ENCODE data around the gene OSBPL2. TPM values are rescaled to one million over a fixed set of nuclear protein-coding genes. Genes with fewer than 3 reads are reported as not detected.

Gene OSBPL2
- total RNA-seq, 1 experiment from 2014 or later = 49.5 TPM

DNA sequence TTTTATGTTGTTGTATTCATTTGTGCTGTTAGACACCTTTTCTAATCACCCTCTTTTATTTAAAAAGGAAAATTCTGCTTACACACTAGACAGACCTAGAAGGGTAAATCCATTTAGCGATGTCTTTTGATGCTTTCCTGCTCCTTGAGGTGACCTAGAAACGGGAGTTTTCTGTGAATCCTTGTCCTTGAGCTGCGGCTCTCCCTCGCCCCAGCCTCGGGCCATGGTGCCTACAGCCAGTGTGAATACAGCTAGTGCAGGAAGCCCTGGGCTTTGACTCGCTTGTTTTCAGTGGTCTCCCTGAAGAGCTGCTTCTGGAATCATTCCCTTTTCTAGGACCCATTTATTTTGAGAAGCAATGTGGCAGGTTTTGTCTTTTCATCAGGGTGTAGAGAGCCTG, 46.8 kb downstream of the OSBPL2 start (continued):
- TF ChIP-seq, protein P1, sequence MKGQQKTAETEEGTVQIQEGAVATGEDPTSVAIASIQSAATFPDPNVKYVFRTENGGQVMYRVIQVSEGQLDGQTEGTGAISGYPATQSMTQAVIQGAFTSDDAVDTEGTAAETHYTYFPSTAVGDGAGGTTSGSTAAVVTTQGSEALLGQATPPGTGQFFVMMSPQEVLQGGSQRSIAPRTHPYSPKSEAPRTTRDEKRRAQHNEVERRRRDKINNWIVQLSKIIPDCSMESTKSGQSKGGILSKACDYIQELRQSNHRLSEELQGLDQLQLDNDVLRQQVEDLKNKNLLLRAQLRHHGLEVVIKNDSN (CRISPR knock-in tag; IDR thresholded peaks at IDR 0.05) = no peak
- TF ChIP-seq, protein P2, sequence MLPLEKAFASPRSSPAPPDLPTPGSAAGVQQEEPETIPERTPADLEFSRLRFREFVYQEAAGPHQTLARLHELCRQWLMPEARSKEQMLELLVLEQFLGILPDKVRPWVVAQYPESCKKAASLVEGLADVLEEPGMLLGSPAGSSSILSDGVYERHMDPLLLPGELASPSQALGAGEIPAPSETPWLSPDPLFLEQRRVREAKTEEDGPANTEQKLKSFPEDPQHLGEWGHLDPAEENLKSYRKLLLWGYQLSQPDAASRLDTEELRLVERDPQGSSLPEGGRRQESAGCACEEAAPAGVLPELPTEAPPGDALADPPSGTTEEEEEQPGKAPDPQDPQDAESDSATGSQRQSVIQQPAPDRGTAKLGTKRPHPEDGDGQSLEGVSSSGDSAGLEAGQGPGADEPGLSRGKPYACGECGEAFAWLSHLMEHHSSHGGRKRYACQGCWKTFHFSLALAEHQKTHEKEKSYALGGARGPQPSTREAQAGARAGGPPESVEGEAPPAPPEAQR (CRISPR knock-in tag; IDR thresholded peaks at IDR 0.05) = no peak
- TF ChIP-seq, protein P3, sequence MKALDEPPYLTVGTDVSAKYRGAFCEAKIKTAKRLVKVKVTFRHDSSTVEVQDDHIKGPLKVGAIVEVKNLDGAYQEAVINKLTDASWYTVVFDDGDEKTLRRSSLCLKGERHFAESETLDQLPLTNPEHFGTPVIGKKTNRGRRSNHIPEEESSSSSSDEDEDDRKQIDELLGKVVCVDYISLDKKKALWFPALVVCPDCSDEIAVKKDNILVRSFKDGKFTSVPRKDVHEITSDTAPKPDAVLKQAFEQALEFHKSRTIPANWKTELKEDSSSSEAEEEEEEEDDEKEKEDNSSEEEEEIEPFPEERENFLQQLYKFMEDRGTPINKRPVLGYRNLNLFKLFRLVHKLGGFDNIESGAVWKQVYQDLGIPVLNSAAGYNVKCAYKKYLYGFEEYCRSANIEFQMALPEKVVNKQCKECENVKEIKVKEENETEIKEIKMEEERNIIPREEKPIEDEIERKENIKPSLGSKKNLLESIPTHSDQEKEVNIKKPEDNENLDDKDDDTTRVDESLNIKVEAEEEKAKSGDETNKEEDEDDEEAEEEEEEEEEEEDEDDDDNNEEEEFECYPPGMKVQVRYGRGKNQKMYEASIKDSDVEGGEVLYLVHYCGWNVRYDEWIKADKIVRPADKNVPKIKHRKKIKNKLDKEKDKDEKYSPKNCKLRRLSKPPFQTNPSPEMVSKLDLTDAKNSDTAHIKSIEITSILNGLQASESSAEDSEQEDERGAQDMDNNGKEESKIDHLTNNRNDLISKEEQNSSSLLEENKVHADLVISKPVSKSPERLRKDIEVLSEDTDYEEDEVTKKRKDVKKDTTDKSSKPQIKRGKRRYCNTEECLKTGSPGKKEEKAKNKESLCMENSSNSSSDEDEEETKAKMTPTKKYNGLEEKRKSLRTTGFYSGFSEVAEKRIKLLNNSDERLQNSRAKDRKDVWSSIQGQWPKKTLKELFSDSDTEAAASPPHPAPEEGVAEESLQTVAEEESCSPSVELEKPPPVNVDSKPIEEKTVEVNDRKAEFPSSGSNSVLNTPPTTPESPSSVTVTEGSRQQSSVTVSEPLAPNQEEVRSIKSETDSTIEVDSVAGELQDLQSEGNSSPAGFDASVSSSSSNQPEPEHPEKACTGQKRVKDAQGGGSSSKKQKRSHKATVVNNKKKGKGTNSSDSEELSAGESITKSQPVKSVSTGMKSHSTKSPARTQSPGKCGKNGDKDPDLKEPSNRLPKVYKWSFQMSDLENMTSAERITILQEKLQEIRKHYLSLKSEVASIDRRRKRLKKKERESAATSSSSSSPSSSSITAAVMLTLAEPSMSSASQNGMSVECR (CRISPR knock-in tag; IDR thresholded peaks at IDR 0.05; ENCODE audit: borderline replicate concordance) = no peak
- no peak for TF ChIP-seq ZNF396 (CRISPR knock-in tag; IDR thresholded peaks at IDR 0.05; ENCODE audit: borderline replicate concordance)

DNA sequence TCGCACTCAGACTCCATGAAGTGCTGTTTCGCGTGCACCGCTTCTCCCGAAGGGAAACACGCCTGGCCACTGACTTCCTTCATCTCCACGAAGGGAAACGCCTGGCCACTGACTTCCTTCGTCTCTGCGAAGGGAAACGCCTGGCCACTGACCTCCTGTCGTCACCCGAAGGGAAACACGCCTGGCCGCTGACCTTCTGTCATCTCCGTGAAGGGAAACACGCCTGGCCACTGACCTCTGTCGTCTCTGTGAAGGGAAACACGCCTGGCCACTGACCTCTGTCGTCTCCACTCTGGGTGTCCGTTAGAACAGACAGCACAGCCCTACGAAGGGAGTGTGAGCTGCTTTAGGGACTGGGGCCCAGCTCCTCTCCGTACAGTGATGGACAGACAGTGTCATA, 47.4 kb downstream of the OSBPL2 start:
- H3K27ac Mint-ChIP-seq = no peak overlapping the region
- no peaks in the 10 kb centered on the region for H3K27me3 Mint-ChIP-seq (ENCODE audit: low read depth)
- ChIA-PET CTCF (interaction anchor here (0.9 to 1.2 kb wide), 2 partner anchors 14 to 97 kb away, joined by 3 read pairs; no protein-coding TSS in a partner anchor), POLR2A (no interaction called here)
- H3K9me3 Mint-ChIP-seq = no peaks in the 10 kb centered on the region
- no peaks in the 10 kb centered on the region for H3K4me1 Mint-ChIP-seq
- TF ChIP-seq SMAD4 (CRISPR knock-in tag; IDR thresholded peaks at IDR 0.05) (no peak), PRRX2 (CRISPR knock-in tag; IDR thresholded peaks at IDR 0.05) (no peak), NR3C1 (CRISPR knock-in tag; conservative IDR thresholded peaks at IDR 0.05; ENCODE audit: low read depth) (no peak)
- TF ChIP-seq, protein P4, sequence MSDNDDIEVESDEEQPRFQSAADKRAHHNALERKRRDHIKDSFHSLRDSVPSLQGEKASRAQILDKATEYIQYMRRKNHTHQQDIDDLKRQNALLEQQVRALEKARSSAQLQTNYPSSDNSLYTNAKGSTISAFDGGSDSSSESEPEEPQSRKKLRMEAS (CRISPR knock-in tag; IDR thresholded peaks at IDR 0.05) = no peak
- TF ChIP-seq, protein P5, sequence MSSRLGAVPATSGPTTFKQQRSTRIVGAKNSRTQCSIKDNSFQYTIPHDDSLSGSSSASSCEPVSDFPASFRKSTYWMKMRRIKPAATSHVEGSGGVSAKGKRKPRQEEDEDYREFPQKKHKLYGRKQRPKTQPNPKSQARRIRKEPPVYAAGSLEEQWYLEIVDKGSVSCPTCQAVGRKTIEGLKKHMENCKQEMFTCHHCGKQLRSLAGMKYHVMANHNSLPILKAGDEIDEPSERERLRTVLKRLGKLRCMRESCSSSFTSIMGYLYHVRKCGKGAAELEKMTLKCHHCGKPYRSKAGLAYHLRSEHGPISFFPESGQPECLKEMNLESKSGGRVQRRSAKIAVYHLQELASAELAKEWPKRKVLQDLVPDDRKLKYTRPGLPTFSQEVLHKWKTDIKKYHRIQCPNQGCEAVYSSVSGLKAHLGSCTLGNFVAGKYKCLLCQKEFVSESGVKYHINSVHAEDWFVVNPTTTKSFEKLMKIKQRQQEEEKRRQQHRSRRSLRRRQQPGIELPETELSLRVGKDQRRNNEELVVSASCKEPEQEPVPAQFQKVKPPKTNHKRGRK (CRISPR knock-in tag; IDR thresholded peaks at IDR 0.05; ENCODE audit: borderline replicate concordance) = no peak
- H3K4me3 Mint-ChIP-seq = no peak overlapping the region
- ATAC-seq = no peak
- no peak for DNase-seq (ENCODE audit: low spot score)
- H3K36me3 Mint-ChIP-seq = peaks cover 31% of the 10 kb centered on the region

DNA sequence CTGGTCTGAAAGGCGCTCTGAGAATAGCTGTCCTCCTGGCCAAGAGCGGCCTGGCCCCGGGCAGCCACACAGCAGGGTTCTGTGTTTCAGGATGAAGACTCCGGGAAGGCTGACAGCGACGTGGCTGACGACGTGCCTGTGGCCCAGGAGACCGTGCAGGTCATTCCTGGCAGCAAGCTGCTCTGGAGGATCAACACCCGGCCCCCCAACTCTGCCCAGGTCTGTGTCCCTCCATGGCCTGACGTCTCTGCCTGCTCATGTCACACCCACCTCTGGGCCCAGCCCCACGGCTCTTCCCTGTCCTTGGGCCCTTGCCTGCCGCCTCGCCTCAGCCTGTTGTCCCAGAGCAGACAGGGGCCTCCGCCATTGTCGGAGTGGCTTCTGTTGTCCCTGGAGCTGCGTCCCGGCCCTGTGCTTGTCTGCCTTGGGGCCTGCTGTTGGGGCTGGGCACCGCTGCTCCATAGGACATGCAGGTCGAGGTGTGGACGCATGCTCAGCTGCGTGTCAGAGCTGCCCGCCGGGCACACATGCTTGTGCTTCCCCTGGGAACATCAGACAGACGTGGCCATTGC, 48.3 kb downstream of the OSBPL2 start:
- peaks cover 31% of the 10 kb centered on the region for H3K36me3 Mint-ChIP-seq
- CTCF ChIA-PET = no interaction called here
- no peak overlapping the region for H3K4me3 Mint-ChIP-seq
- H3K4me1 Mint-ChIP-seq = no peaks in the 10 kb centered on the region
- H3K27ac Mint-ChIP-seq = no peak overlapping the region
- H3K9me3 Mint-ChIP-seq = no peaks in the 10 kb centered on the region
- ATAC-seq = no peak
- H3K27me3 Mint-ChIP-seq (ENCODE audit: low read depth) = no peaks in the 10 kb centered on the region
- DNase-seq (ENCODE audit: low spot score) = no peak
- POLR2A ChIA-PET = no interaction called here
- TF ChIP-seq ZNF317 (CRISPR knock-in tag; IDR thresholded peaks at IDR 0.05; ENCODE audit: borderline replicate concordance, low read depth) (no peak), EMX1 (CRISPR knock-in tag; IDR thresholded peaks at IDR 0.05) (no peak), MXD4 (CRISPR knock-in tag; IDR thresholded peaks at IDR 0.05; ENCODE audit: borderline replicate concordance) (no peak), CREM (CRISPR knock-in tag; IDR thresholded peaks at IDR 0.05) (no peak), TEAD4 (CRISPR knock-in tag; IDR thresholded peaks at IDR 0.05) (no peak), OVOL2 (CRISPR knock-in tag; IDR thresholded peaks at IDR 0.05; ENCODE audit: borderline replicate concordance) (no peak), SMAD3 (CRISPR knock-in tag; IDR thresholded peaks at IDR 0.05; ENCODE audit: borderline replicate concordance) (no peak)
- TF ChIP-seq, protein P6, sequence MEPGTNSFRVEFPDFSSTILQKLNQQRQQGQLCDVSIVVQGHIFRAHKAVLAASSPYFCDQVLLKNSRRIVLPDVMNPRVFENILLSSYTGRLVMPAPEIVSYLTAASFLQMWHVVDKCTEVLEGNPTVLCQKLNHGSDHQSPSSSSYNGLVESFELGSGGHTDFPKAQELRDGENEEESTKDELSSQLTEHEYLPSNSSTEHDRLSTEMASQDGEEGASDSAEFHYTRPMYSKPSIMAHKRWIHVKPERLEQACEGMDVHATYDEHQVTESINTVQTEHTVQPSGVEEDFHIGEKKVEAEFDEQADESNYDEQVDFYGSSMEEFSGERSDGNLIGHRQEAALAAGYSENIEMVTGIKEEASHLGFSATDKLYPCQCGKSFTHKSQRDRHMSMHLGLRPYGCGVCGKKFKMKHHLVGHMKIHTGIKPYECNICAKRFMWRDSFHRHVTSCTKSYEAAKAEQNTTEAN (CRISPR knock-in tag; IDR thresholded peaks at IDR 0.05) = no peak
- TF ChIP-seq, protein P3 (CRISPR knock-in tag; IDR thresholded peaks at IDR 0.05; ENCODE audit: borderline replicate concordance) = no peak

Measured in WTC11 (cell line).